K562 (cell line): ENCODE results near the gene XPR1. TPM values are rescaled to one million over a fixed set of nuclear protein-coding genes. Genes with fewer than 3 reads are reported as not detected.

Experiments
- CCNT2 ChIP-seq: IDR thresholded peaks from 2 replicates; pipeline ENCODE4 v1.6.1; 2011; ENCODE audit warnings: borderline replicate concordance, low read depth, mild to moderate bottlenecking, moderate library complexity, mixed read lengths, low read length; ENCODE audit not compliant: insufficient read length; ENCODE audit errors: extremely low read depth
- CREM ChIP-seq: IDR thresholded peaks from 2 replicates; pipeline ENCODE4 v1.6.1; 2014; ENCODE audit warnings: antibody characterized with exemption, low read depth
- ELF2 ChIP-seq: fragments of 250-450 bp; sonication (Bioruptor Pico); IDR thresholded peaks from 2 replicates; pipeline ENCODE4 v1.5.0; 2021; ENCODE audit warnings: mild to moderate bottlenecking
- FOXA3 ChIP-seq, 2 experiments: fragments of 450-650 bp in 1 of 2; sonication (generic) in 1 of 2; formaldehyde crosslinking; IDR thresholded peaks in 1 of 2; conservative IDR thresholded peaks in 1 of 2; 2 replicates each; pipeline versions ENCODE4 v1.4.0 to v1.8.0; 2020 to 2022; ENCODE audit warnings: mild to moderate bottlenecking in 2 of 2, missing genetic modification reagents in 1 of 2
- HDAC6 ChIP-seq: IDR thresholded peaks from 2 replicates; pipeline ENCODE4 v1.6.1; 2012; ENCODE audit warnings: low read depth, mild to moderate bottlenecking, control low read depth, inconsistent platforms, low read length, moderate library complexity
- IRF1 ChIP-seq: sonication (generic); formaldehyde crosslinking; IDR thresholded peaks from 2 replicates; pipeline ENCODE4 v1.8.0; 2022; ENCODE audit warnings: missing genetic modification reagents, mild to moderate bottlenecking, borderline replicate concordance
- MEF2D ChIP-seq: conservative IDR thresholded peaks from 2 replicates; pipeline ENCODE4 v1.6.1; 2016; ENCODE audit warnings: low read depth, missing genetic modification characterization, missing compliant biosample characterization
- NCOA4 ChIP-seq: fragments of 450-650 bp; IDR thresholded peaks from 2 replicates; pipeline ENCODE4 v1.6.1; 2018; ENCODE audit warnings: mild to moderate bottlenecking; ENCODE audit not compliant: partially characterized antibody
- POLR2AphosphoS5 ChIP-seq: IDR thresholded peaks from 2 replicates; pipeline ENCODE4 v1.6.1; 2011; ENCODE audit warnings: mild to moderate bottlenecking, low read depth, low read length, moderate library complexity; ENCODE audit not compliant: control insufficient read depth, insufficient read depth
- TOE1 ChIP-seq, 2 experiments: fragments of 450-650 bp in 1 of 2; sonication (generic) in 1 of 2; formaldehyde crosslinking in 1 of 2; IDR thresholded peaks; 2 replicates each; pipeline versions ENCODE4 v1.7.1 to v1.8.0; 2016 to 2022; ENCODE audit warnings: borderline replicate concordance in 2 of 2, mild to moderate bottlenecking in 2 of 2, antibody characterized with exemption in 1 of 2, inconsistent platforms in 1 of 2, low read depth in 1 of 2, missing genetic modification reagents in 1 of 2, moderate library complexity in 1 of 2
- ZNF121 ChIP-seq: sonication (generic); formaldehyde crosslinking; conservative IDR thresholded peaks from 2 replicates; pipeline ENCODE4 v1.8.0; 2022; ENCODE audit warnings: missing genetic modification reagents
- ZNF175 ChIP-seq: fragments of 200-800 bp; sonication (Bioruptor generic); IDR thresholded peaks from 2 replicates; pipeline ENCODE4 v1.6.1; 2016; ENCODE audit warnings: low read depth, mild to moderate bottlenecking, missing genetic modification characterization, missing compliant biosample characterization
- ZNF217 ChIP-seq: sonication (generic); formaldehyde crosslinking; IDR thresholded peaks from 2 replicates; pipeline ENCODE4 v1.8.0; 2022; ENCODE audit warnings: mild to moderate bottlenecking, missing genetic modification reagents
- ZNF3 ChIP-seq: fragments of 250-450 bp; sonication (Bioruptor Pico); IDR thresholded peaks from 2 replicates; pipeline ENCODE4 v1.5.0; 2021; ENCODE audit warnings: mild to moderate bottlenecking, moderate library complexity
- ZNF586 ChIP-seq: fragments of 450-650 bp; formaldehyde crosslinking; conservative IDR thresholded peaks from 2 replicates; pipeline ENCODE4 v1.4.0; 2020; ENCODE audit warnings: mild to moderate bottlenecking, moderate library complexity
- ZZZ3 ChIP-seq: fragments of 450-650 bp; IDR thresholded peaks from 2 replicates; pipeline ENCODE4 v1.6.1; 2016; ENCODE audit warnings: antibody characterized with exemption, mild to moderate bottlenecking, moderate library complexity
- polyA plus RNA-seq, 8 experiments: library from polyadenylated mRNA; depleted of rRNA in 4 of 8; stranded (reverse) in 5 of 8; unstranded in 3 of 8; fragments of >200 nt; fragmentation: Nextera tagmentation in 2 of 8; fragmentation: Illumina TruSeq in 1 of 8; extraction: Ambion mirVana in 2 of 8; extraction: Trizol in 1 of 8; gene quantifications; 2 replicates each; pipeline versions ENCODE4 v1.2.1 to v1.2.3, GENCODE V29; 2011 to 2014; ENCODE audit warnings: inconsistent platforms in 1 of 8, missing spikeins in 1 of 8
- total RNA-seq, 7 experiments: library from RNA; depleted of rRNA in 6 of 7; stranded (reverse); fragments of >200 nt in 6 of 7; fragmentation: Illumina TruSeq in 2 of 7; extraction: Trizol in 2 of 7; gene quantifications; 2 replicates each; pipeline versions ENCODE4 v1.2.1 to v1.2.3, GENCODE V29; 2011 to 2021; ENCODE audit warnings: low replicate concordance in 1 of 7
- TF ChIP-seq, protein P1 (sequence below), 2 experiments: fragments of 450-650 bp; IDR thresholded peaks; 2 replicates each; pipeline ENCODE4 v1.6.1; 2018; ENCODE audit warnings: mild to moderate bottlenecking in 2 of 2, low read depth in 1 of 2; ENCODE audit not compliant: partially characterized antibody in 2 of 2
- TF ChIP-seq, protein P2 (sequence below): fragments of 250-450 bp; sonication (Bioruptor Pico); IDR thresholded peaks from 2 replicates; pipeline ENCODE4 v1.4.0; 2020; ENCODE audit warnings: borderline replicate concordance
- TF ChIP-seq, protein P3 (sequence below): sonication (generic); formaldehyde crosslinking; IDR thresholded peaks from 2 replicates; pipeline ENCODE4 v1.5.0; 2020; ENCODE audit warnings: missing genetic modification reagents
- TF ChIP-seq, protein P4 (sequence below): sonication (generic); formaldehyde crosslinking; IDR thresholded peaks from 2 replicates; pipeline ENCODE4 v1.9.0; 2022; ENCODE audit warnings: mild to moderate bottlenecking, missing genetic modification reagents

XPR1 gene
- total and polyA plus RNA-seq, 9 of the 15 experiments (the other 6 are each of a cell fraction or from before 2014, with no cell fraction given): 3.0 to 66.2 (median 38.6) TPM

- TF ChIP-seq POLR2AphosphoS5 (peak; percentile 95), ZZZ3 (no peak), ZNF3 (CRISPR knock-in tag) (no peak), MEF2D (tag) (peak; percentile 59; the same call in 1 of the 2 replicates), ZNF586 (no peak), HDAC6 (no peak), ELF2 (CRISPR knock-in tag) (no peak), ZNF217 (CRISPR knock-in tag) (no peak), ZNF121 (CRISPR knock-in tag) (no peak), CCNT2 (peak; percentile 13), CREM (peak; percentile 80), TOE1 (IDR thresholded peaks at IDR 0.05; ENCODE audit: borderline replicate concordance) (no peak), TOE1 (CRISPR knock-in tag; IDR thresholded peaks at IDR 0.05; ENCODE audit: borderline replicate concordance, low read depth) (no peak), ZNF175 (CRISPR knock-in tag) (no peak), IRF1 (CRISPR knock-in tag) (no peak), FOXA3 (CRISPR knock-in tag; conservative IDR thresholded peaks at IDR 0.05 in 1 of 2, IDR thresholded peaks at IDR 0.05 in 1 of 2) (peak in 1 of 2 experiments; percentile 3; a peak in 2 of 4 replicates), NCOA4 (no peak)
- TF ChIP-seq, protein P1, sequence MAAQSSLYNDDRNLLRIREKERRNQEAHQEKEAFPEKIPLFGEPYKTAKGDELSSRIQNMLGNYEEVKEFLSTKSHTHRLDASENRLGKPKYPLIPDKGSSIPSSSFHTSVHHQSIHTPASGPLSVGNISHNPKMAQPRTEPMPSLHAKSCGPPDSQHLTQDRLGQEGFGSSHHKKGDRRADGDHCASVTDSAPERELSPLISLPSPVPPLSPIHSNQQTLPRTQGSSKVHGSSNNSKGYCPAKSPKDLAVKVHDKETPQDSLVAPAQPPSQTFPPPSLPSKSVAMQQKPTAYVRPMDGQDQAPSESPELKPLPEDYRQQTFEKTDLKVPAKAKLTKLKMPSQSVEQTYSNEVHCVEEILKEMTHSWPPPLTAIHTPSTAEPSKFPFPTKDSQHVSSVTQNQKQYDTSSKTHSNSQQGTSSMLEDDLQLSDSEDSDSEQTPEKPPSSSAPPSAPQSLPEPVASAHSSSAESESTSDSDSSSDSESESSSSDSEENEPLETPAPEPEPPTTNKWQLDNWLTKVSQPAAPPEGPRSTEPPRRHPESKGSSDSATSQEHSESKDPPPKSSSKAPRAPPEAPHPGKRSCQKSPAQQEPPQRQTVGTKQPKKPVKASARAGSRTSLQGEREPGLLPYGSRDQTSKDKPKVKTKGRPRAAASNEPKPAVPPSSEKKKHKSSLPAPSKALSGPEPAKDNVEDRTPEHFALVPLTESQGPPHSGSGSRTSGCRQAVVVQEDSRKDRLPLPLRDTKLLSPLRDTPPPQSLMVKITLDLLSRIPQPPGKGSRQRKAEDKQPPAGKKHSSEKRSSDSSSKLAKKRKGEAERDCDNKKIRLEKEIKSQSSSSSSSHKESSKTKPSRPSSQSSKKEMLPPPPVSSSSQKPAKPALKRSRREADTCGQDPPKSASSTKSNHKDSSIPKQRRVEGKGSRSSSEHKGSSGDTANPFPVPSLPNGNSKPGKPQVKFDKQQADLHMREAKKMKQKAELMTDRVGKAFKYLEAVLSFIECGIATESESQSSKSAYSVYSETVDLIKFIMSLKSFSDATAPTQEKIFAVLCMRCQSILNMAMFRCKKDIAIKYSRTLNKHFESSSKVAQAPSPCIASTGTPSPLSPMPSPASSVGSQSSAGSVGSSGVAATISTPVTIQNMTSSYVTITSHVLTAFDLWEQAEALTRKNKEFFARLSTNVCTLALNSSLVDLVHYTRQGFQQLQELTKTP (IDR thresholded peaks at IDR 0.05; ENCODE audit: low read depth in 1 of 2, partially characterized antibody in 2 of 2): no peak
- TF ChIP-seq, protein P2, sequence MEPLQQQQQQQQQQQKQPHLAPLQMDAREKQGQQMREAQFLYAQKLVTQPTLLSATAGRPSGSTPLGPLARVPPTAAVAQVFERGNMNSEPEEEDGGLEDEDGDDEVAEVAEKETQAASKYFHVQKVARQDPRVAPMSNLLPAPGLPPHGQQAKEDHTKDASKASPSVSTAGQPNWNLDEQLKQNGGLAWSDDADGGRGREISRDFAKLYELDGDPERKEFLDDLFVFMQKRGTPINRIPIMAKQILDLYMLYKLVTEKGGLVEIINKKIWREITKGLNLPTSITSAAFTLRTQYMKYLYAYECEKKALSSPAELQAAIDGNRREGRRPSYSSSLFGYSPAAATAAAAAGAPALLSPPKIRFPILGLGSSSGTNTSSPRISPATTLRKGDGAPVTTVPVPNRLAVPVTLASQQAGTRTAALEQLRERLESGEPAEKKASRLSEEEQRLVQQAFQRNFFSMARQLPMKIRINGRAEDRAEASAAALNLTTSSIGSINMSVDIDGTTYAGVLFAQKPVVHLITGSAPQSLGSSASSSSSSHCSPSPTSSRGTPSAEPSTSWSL: no peak
- TF ChIP-seq, protein P3, sequence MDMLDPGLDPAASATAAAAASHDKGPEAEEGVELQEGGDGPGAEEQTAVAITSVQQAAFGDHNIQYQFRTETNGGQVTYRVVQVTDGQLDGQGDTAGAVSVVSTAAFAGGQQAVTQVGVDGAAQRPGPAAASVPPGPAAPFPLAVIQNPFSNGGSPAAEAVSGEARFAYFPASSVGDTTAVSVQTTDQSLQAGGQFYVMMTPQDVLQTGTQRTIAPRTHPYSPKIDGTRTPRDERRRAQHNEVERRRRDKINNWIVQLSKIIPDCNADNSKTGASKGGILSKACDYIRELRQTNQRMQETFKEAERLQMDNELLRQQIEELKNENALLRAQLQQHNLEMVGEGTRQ (CRISPR knock-in tag): no peak
- TF ChIP-seq, protein P4, sequence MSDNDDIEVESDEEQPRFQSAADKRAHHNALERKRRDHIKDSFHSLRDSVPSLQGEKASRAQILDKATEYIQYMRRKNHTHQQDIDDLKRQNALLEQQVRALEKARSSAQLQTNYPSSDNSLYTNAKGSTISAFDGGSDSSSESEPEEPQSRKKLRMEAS (CRISPR knock-in tag): peak; percentile 55
Observed at GRCh38 chr1:180610556-180611015, 21.2 kb upstream of the XPR1 start (continued).
